ENCODE results near the gene ABHD2. TPM values are rescaled to one million over a fixed set of nuclear protein-coding genes. Genes with fewer than 3 reads are reported as not detected.

The ABHD2 gene
- total RNA-seq, 1 donor from 2014 or later: 53.1 TPM

GRCh38 chr15:89164712-89165211 is 76.5 kb downstream of the ABHD2 start:
- Mint-ChIP-seq H3K27me3 (no peaks in the 10 kb centered on the region), H3K9me3 (ENCODE audit: low read depth) (no peaks in the 10 kb centered on the region), H3K4me3 (ENCODE audit: low read depth) (peak overlapping the region; percentile 22), H3K36me3 (ENCODE audit: insufficient read depth) (peaks cover 5% of the 10 kb centered on the region), H3K4me1 (ENCODE audit: low read depth) (peaks cover 45% of the 10 kb centered on the region), H3K27ac (peak overlapping the region; percentile 92)
- no peak for TF ChIP-seq CTCF (IDR thresholded peaks at IDR 0.05; ENCODE audit: unreplicated experiment)
- no peak for DNase-seq (ENCODE audit: low spot score, unreplicated experiment)

GRCh38 chr15:89165677-89166076 is 77.4 kb downstream of the ABHD2 start:
- H3K36me3 Mint-ChIP-seq (ENCODE audit: insufficient read depth): peaks cover 3% of the 10 kb centered on the region
- H3K27me3 Mint-ChIP-seq: no peaks in the 10 kb centered on the region
- peaks cover 46% of the 10 kb centered on the region for H3K4me1 Mint-ChIP-seq (ENCODE audit: low read depth)
- no peaks in the 10 kb centered on the region for H3K9me3 Mint-ChIP-seq (ENCODE audit: low read depth)
- no peak for TF ChIP-seq CTCF (IDR thresholded peaks at IDR 0.05; ENCODE audit: unreplicated experiment)
- H3K4me3 Mint-ChIP-seq (ENCODE audit: low read depth): no peak overlapping the region
- no peak for DNase-seq (ENCODE audit: low spot score, unreplicated experiment)
- peak overlapping the region; percentile 89 for H3K27ac Mint-ChIP-seq

- Mint-ChIP-seq H3K4me3 (ENCODE audit: low read depth) (no peak overlapping the region), H3K27me3 (no peaks in the 10 kb centered on the region), H3K9me3 (ENCODE audit: low read depth) (no peaks in the 10 kb centered on the region), H3K4me1 (ENCODE audit: low read depth) (peaks cover 46% of the 10 kb centered on the region), H3K27ac (peak overlapping the region; percentile 73), H3K36me3 (ENCODE audit: insufficient read depth) (peaks cover 2% of the 10 kb centered on the region)
- DNase-seq (ENCODE audit: low spot score, unreplicated experiment): no peak
- no peak for TF ChIP-seq CTCF (IDR thresholded peaks at IDR 0.05; ENCODE audit: unreplicated experiment)
These were observed 79.3 kb downstream of the ABHD2 start for GRCh38 chr15:89167267-89168176.

- Mint-ChIP-seq H3K27me3 (no peaks in the 10 kb centered on the region), H3K36me3 (ENCODE audit: insufficient read depth) (peaks cover 2% of the 10 kb centered on the region), H3K27ac (no peak overlapping the region), H3K9me3 (ENCODE audit: low read depth) (no peaks in the 10 kb centered on the region), H3K4me3 (ENCODE audit: low read depth) (no peak overlapping the region), H3K4me1 (ENCODE audit: low read depth) (peaks cover 42% of the 10 kb centered on the region)
- no peak for TF ChIP-seq CTCF (IDR thresholded peaks at IDR 0.05; ENCODE audit: unreplicated experiment)
- no peak for DNase-seq (ENCODE audit: low spot score, unreplicated experiment)
These were observed 80.1 kb downstream of the ABHD2 start for GRCh38 chr15:89168316-89168833.

GRCh38 chr15:89170364-89170763 is 82.1 kb downstream of the ABHD2 start:
- TF ChIP-seq CTCF (IDR thresholded peaks at IDR 0.05; ENCODE audit: unreplicated experiment): no peak
- H3K4me1 Mint-ChIP-seq (ENCODE audit: low read depth): peaks cover 28% of the 10 kb centered on the region
- H3K4me3 Mint-ChIP-seq (ENCODE audit: low read depth): no peak overlapping the region

More at GRCh38 chr15:89170364-89170763, 82.1 kb downstream of the ABHD2 start:
- no peak overlapping the region for H3K27ac Mint-ChIP-seq
- DNase-seq (ENCODE audit: low spot score, unreplicated experiment): no peak
- peaks cover 2% of the 10 kb centered on the region for H3K36me3 Mint-ChIP-seq (ENCODE audit: insufficient read depth)
- H3K9me3 Mint-ChIP-seq (ENCODE audit: low read depth): no peaks in the 10 kb centered on the region
- no peaks in the 10 kb centered on the region for H3K27me3 Mint-ChIP-seq

Data from progenitor cell of endocrine pancreas (in vitro differentiated cells).